HepG2 (cell line): ENCODE data around the gene SLC4A9. TPM values are rescaled to one million over a fixed set of nuclear protein-coding genes. Genes with fewer than 3 reads are reported as not detected.

Experiments
- MEIS1 ChIP-seq: sonication (generic); formaldehyde crosslinking; IDR thresholded peaks from 2 replicates; pipeline ENCODE4 v1.9.0; 2021; ENCODE audit warnings: mild to moderate bottlenecking, missing genetic modification reagents, moderate library complexity, borderline replicate concordance
- MXD3 ChIP-seq: IDR thresholded peaks from 2 replicates; pipeline ENCODE4 v1.6.1; 2016; ENCODE audit warnings: mild to moderate bottlenecking, missing biosample characterization, missing genetic modification reagents
- RARA ChIP-seq: IDR thresholded peaks from 2 replicates; pipeline ENCODE4 v1.6.1; 2016; ENCODE audit warnings: missing genetic modification reagents, missing compliant biosample characterization
- RFX1 ChIP-seq: fragments of 450-650 bp; IDR thresholded peaks from 2 replicates; pipeline ENCODE4 v1.6.1; 2017
- RXRB ChIP-seq: IDR thresholded peaks from 2 replicates; pipeline ENCODE4 v1.6.1; 2016; ENCODE audit warnings: borderline replicate concordance, missing genetic modification reagents, missing compliant biosample characterization
- STAG1 ChIP-seq: sonication (generic); formaldehyde crosslinking; IDR thresholded peaks from 2 replicates; pipeline ENCODE4 v1.4.0; 2020; ENCODE audit warnings: missing genetic modification reagents
- ZNF674 ChIP-seq: sonication (generic); formaldehyde crosslinking; IDR thresholded peaks from 2 replicates; pipeline ENCODE4 v1.5.0; 2020; ENCODE audit warnings: low read depth, mild to moderate bottlenecking, missing genetic modification reagents
- ZNF773 ChIP-seq: sonication (generic); formaldehyde crosslinking; IDR thresholded peaks from 2 replicates; pipeline ENCODE4 v1.4.0; 2020; ENCODE audit warnings: missing genetic modification reagents, borderline replicate concordance
- polyA plus RNA-seq, 8 experiments: library from polyadenylated mRNA; depleted of rRNA in 3 of 8; stranded (reverse) in 7 of 8; unstranded in 1 of 8; fragments of >200 nt; fragmentation: Illumina TruSeq in 4 of 8; extraction: Trizol in 4 of 8; gene quantifications; 2 replicates each; pipeline versions ENCODE4 v1.2.1 to v1.2.3, GENCODE V29; 2011 to 2016; ENCODE audit warnings: low read depth in 4 of 8, missing spikeins in 1 of 8, mixed read lengths in 1 of 8; ENCODE audit not compliant: insufficient read depth in 1 of 8
- total RNA-seq, 5 experiments: library from RNA; depleted of rRNA; stranded (reverse); fragments of >200 nt; fragmentation: Illumina TruSeq; extraction: Trizol; gene quantifications; 2 replicates each; pipeline ENCODE4 v1.2.3, GENCODE V29; 2016; ENCODE audit warnings: low read depth in 1 of 5
- TF ChIP-seq, protein P1 (sequence below): sonication (generic); formaldehyde crosslinking; conservative IDR thresholded peaks from 2 replicates; pipeline ENCODE4 v1.4.0; 2020; ENCODE audit warnings: mild to moderate bottlenecking, missing genetic modification reagents, moderate library complexity
- TF ChIP-seq, protein P2 (sequence below): conservative IDR thresholded peaks from 2 replicates; pipeline ENCODE4 v1.6.1; 2018; ENCODE audit warnings: missing genetic modification reagents

Gene SLC4A9
- total and polyA plus RNA-seq, 2 of the 13 experiments (the other 11 are each of a cell fraction or from before 2014, with no cell fraction given), result not detected

DNA sequence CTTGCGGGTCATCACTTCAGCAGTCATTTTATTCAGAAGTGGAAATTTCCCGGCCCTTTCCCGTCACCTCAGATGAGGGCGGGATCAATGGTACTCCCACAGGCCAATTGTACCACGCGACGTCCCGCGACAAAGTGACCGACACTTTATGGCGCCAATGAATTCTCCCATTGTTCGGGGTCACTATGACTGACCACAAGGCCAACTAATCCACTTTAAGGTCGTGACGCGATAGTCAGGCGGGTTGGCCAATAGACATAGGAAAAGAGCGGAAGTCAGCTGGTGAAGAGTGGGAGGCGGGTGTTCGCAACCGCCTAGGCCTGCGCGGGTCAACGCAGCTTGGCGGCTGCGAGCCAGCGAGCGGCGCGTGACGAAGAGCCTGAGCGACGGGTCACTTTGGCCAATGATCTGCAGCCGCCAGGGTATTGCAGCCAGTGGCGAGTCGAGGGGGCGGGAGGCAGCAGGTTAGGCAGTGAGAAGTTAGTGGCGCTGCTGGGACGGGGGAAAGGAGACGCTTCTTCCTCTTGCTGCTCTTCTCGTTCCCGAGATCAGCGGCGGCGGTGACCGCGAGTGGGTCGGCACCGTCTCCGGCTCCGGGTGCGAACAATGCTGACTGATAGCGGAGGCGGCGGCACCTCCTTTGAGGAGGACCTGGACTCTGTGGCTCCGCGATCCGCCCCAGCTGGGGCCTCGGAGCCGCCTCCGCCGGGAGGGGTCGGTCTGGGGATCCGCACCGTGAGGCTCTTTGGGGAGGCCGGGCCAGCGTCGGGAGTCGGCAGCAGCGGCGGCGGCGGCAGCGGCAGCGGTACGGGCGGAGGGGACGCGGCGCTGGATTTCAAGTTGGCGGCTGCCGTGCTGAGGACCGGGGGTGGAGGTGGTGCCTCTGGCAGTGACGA, 41.6 kb downstream of the SLC4A9 start, which contains the start of gene ANKHD1 (continued):
- TF ChIP-seq, protein P1, sequence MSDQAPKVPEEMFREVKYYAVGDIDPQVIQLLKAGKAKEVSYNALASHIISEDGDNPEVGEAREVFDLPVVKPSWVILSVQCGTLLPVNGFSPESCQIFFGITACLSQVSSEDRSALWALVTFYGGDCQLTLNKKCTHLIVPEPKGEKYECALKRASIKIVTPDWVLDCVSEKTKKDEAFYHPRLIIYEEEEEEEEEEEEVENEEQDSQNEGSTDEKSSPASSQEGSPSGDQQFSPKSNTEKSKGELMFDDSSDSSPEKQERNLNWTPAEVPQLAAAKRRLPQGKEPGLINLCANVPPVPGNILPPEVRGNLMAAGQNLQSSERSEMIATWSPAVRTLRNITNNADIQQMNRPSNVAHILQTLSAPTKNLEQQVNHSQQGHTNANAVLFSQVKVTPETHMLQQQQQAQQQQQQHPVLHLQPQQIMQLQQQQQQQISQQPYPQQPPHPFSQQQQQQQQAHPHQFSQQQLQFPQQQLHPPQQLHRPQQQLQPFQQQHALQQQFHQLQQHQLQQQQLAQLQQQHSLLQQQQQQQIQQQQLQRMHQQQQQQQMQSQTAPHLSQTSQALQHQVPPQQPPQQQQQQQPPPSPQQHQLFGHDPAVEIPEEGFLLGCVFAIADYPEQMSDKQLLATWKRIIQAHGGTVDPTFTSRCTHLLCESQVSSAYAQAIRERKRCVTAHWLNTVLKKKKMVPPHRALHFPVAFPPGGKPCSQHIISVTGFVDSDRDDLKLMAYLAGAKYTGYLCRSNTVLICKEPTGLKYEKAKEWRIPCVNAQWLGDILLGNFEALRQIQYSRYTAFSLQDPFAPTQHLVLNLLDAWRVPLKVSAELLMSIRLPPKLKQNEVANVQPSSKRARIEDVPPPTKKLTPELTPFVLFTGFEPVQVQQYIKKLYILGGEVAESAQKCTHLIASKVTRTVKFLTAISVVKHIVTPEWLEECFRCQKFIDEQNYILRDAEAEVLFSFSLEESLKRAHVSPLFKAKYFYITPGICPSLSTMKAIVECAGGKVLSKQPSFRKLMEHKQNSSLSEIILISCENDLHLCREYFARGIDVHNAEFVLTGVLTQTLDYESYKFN (CRISPR knock-in tag), result 0 out of 2 replicates have a peak, but pooled peaks have one; percentile 7
- TF ChIP-seq RFX1, result no peak
- 0 out of 2 replicates have a peak, but pooled peaks have one; percentile 34 for TF ChIP-seq ZNF773
- TF ChIP-seq ZNF674 (CRISPR knock-in tag), result no peak
- peak; percentile 45; the same call in 1 of the 2 replicates for TF ChIP-seq RXRB (CRISPR knock-in tag)
- TF ChIP-seq RARA (CRISPR knock-in tag), result no peak
- TF ChIP-seq MXD3 (CRISPR knock-in tag), result peak; percentile 29; the same call in 1 of the 2 replicates
- TF ChIP-seq, protein P2, sequence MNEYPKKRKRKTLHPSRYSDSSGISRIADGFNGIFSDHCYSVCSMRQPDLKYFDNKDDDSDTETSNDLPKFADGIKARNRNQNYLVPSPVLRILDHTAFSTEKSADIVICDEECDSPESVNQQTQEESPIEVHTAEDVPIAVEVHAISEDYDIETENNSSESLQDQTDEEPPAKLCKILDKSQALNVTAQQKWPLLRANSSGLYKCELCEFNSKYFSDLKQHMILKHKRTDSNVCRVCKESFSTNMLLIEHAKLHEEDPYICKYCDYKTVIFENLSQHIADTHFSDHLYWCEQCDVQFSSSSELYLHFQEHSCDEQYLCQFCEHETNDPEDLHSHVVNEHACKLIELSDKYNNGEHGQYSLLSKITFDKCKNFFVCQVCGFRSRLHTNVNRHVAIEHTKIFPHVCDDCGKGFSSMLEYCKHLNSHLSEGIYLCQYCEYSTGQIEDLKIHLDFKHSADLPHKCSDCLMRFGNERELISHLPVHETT, result no peak
- no peak for TF ChIP-seq MEIS1 (CRISPR knock-in tag)
- no peak for TF ChIP-seq STAG1 (CRISPR knock-in tag)
